K562 (cell line): Measurements from ENCODE around the gene RPS19. TPM values are rescaled to one million over a fixed set of nuclear protein-coding genes. Genes with fewer than 3 reads are reported as not detected.
A peak's percentile ranks its signal among the peaks of the same experiment; 100 is the strongest.

Source experiments
- ATAC-seq: fragments of 200-7000 bp; cut with Tn5 transposase; 3 replicates; pipeline ENCODE4 v1.9.1; 2020; ENCODE audit warnings: moderate library complexity
- BruUV-seq: library from RNA; stranded (reverse); fragments of 400-500 nt; replicated peaks from 2 replicates; lab custom pipeline; 2021; lab: Mats Ljungman, UMichigan
- CTCF ChIA-PET: fragments of 300-600 bp; formaldehyde crosslinking; extraction: SDS; loops from one replicate; lab custom pipeline; 2021; ENCODE audit warnings: low intra/inter-chr PET ratio; lab: Yijun Ruan, JAX
- POLR2A ChIA-PET: fragments of 300-600, 350-650 bp; sonication (Branson Sonifier 250); formaldehyde crosslinking; extraction: SDS; loops from one replicate; lab custom pipeline; 2021; ENCODE audit warnings: antibody characterized with exemption, inconsistent platforms; lab: Yijun Ruan, JAX
- DNase-seq, 4 experiments: peaks; one replicate each; pipeline versions ENCODE4 v3.0.0 to v3.0.0-alpha.2; 2011 to 2018; ENCODE audit warnings: low spot score in 3 of 4, mixed read lengths in 3 of 4; ENCODE audit errors: extremely low read depth in 1 of 4
- FAIRE-seq: peaks from 2 replicates; lab custom pipeline; 2011; peaks lifted over from hg19 to GRCh38; lab: Jason Lieb, UNC
- H2AFZ ChIP-seq: 2 replicates; pipeline ENCODE4 v1.6.0; 2011; ENCODE audit warnings: low read depth, low read length, control low read depth, inconsistent platforms
- H3K27ac ChIP-seq: fragments of 200-600 bp; 3 replicates; pipeline ENCODE4 v1.8.0; 2011; ENCODE audit warnings: low read depth, mild to moderate bottlenecking, control low read depth, inconsistent platforms, low read length, moderate library complexity, mixed read lengths; ENCODE audit errors: extremely low read depth
- H3K27me3 ChIP-seq, 2 experiments: fragments of 300-600 bp in 1 of 2; 2 replicates in 1 of 2; 3 replicates in 1 of 2; pipeline versions ENCODE4 v1.6.0 to v1.8.0; 2011; ENCODE audit warnings: inconsistent platforms in 2 of 2, low read length in 2 of 2, mild to moderate bottlenecking in 1 of 2, mixed read lengths in 1 of 2, moderate library complexity in 1 of 2; ENCODE audit not compliant: control insufficient read depth in 2 of 2, insufficient read depth in 2 of 2
- H3K36me3 ChIP-seq: fragments of 300-600 bp; 3 replicates; pipeline ENCODE4 v1.8.0; 2011; ENCODE audit warnings: mild to moderate bottlenecking, low read length, inconsistent platforms; ENCODE audit not compliant: control insufficient read depth, insufficient read depth
- H3K4me1 ChIP-seq, 2 experiments: fragments of 200-600 bp in 1 of 2; replicated peaks in 1 of 2; 2 replicates in 1 of 2; 3 replicates in 1 of 2; pipeline versions ENCODE4 v1.5.1 to v1.8.0; 2011; ENCODE audit warnings: inconsistent platforms in 2 of 2, low read length in 2 of 2, mild to moderate bottlenecking in 1 of 2, mixed read lengths in 1 of 2, moderate library complexity in 1 of 2; ENCODE audit not compliant: control insufficient read depth in 2 of 2, insufficient read depth in 2 of 2
- H3K4me2 ChIP-seq: 2 replicates; pipeline ENCODE4 v1.6.1; 2011; ENCODE audit warnings: low read length, control low read depth, inconsistent platforms, mixed read lengths; ENCODE audit not compliant: insufficient read depth
- H3K4me3 ChIP-seq: fragments of 200-600 bp; sonication (generic), shearing (Covaris generic); 2 replicates; pipeline ENCODE4 v1.5.1; 2016; ENCODE audit warnings: control low read depth, inconsistent platforms
- H3K79me2 ChIP-seq: fragments of 200-600 bp; 3 replicates; pipeline ENCODE4 v1.8.0; 2011; ENCODE audit warnings: low read length, inconsistent platforms; ENCODE audit not compliant: control insufficient read depth, insufficient read depth
- H3K9ac ChIP-seq, 2 experiments: 2 replicates each; pipeline versions ENCODE4 v1.6.0 to v1.6.1; 2011; ENCODE audit warnings: low read depth in 2 of 2, low read length in 2 of 2, control low read depth in 1 of 2, inconsistent platforms in 1 of 2, mild to moderate bottlenecking in 1 of 2, mixed read lengths in 1 of 2; ENCODE audit not compliant: insufficient read depth in 1 of 2
- H3K9me1 ChIP-seq: one replicate; pipeline ENCODE4 v1.6.0; 2011; ENCODE audit warnings: inconsistent platforms, mild to moderate bottlenecking, low read length, moderate library complexity; ENCODE audit not compliant: control insufficient read depth, insufficient read depth
- H3K9me3 ChIP-seq: replicated peaks from 2 replicates; pipeline ENCODE4 v1.5.1; 2011; ENCODE audit warnings: low read depth, low read length, inconsistent platforms; ENCODE audit not compliant: control insufficient read depth, insufficient read depth
- H4K20me1 ChIP-seq: replicated peaks from 2 replicates; pipeline ENCODE4 v1.6.1; 2011; ENCODE audit warnings: low read length, inconsistent platforms, mixed read lengths; ENCODE audit not compliant: control insufficient read depth, insufficient read depth
- BACH1 ChIP-seq: fragments of 200-800 bp; sonication (Bioruptor generic); IDR thresholded peaks from 2 replicates; pipeline ENCODE4 v1.6.1; 2016; ENCODE audit warnings: missing genetic modification characterization, missing compliant biosample characterization
- CHD1 ChIP-seq: fragments of 200-600 bp; sonication (generic); IDR thresholded peaks from one replicate; pipeline ENCODE4 v1.6.1; 2012; ENCODE audit warnings: mild to moderate bottlenecking, moderate library complexity, low read length, inconsistent platforms
- ELK3 ChIP-seq: fragments of 450-650 bp; formaldehyde crosslinking; IDR thresholded peaks from 2 replicates; pipeline ENCODE4 v1.4.0; 2020; ENCODE audit warnings: mild to moderate bottlenecking
- MTA1 ChIP-seq: fragments of 450-650 bp; IDR thresholded peaks from 2 replicates; pipeline ENCODE4 v1.6.1; 2017; ENCODE audit warnings: borderline replicate concordance
- TSHZ1 ChIP-seq: fragments of 250-450 bp; sonication (Bioruptor Pico); IDR thresholded peaks from 2 replicates; pipeline ENCODE4 v1.4.0; 2020; ENCODE audit warnings: mild to moderate bottlenecking, moderate library complexity
- WGBS: fragments of 100-300 bp; shearing (Covaris generic); methylation state at CpG from one replicate; pipeline ENCODE4 v1.1.6; 2016; ENCODE audit warnings: low coverage, mixed read lengths; ENCODE audit not compliant: insufficient coverage; ENCODE audit errors: missing lambda C conversion rate; 5-methylcytosine and 5-hydroxymethylcytosine counted together
- in situ Hi-C: fragments of 300-500 bp; cut with MboI; formaldehyde crosslinking; loops from 4 replicates; pipeline ENCODE4 v1.15.0; 2018; ENCODE audit warnings: inconsistent platforms, mixed read lengths
- intact Hi-C: fragments of 100-400 bp; cut with micrococcal nuclease; formaldehyde crosslinking; loops from 2 replicates; pipeline ENCODE4 v1.14.2; 2022
- polyA plus RNA-seq, 8 experiments: library from polyadenylated mRNA; depleted of rRNA in 4 of 8; stranded (reverse) in 5 of 8; unstranded in 3 of 8; fragments of >200 nt; fragmentation: Nextera tagmentation in 2 of 8; fragmentation: Illumina TruSeq in 1 of 8; extraction: Ambion mirVana in 2 of 8; extraction: Trizol in 1 of 8; gene quantifications; 2 replicates each; pipeline versions ENCODE4 v1.2.1 to v1.2.3, GENCODE V29; 2011 to 2014; ENCODE audit warnings: inconsistent platforms in 1 of 8, missing spikeins in 1 of 8
- total RNA-seq, 7 experiments: library from RNA; depleted of rRNA in 6 of 7; stranded (reverse); fragments of >200 nt in 6 of 7; fragmentation: Illumina TruSeq in 2 of 7; extraction: Trizol in 2 of 7; gene quantifications; 2 replicates each; pipeline versions ENCODE4 v1.2.1 to v1.2.3, GENCODE V29; 2011 to 2021; ENCODE audit warnings: low replicate concordance in 1 of 7
- TF ChIP-seq, protein P1 (sequence below), 2 experiments: IDR thresholded peaks; 2 replicates each; pipeline ENCODE4 v1.6.1; 2012; ENCODE audit warnings: improper control_type of control experiment in 2 of 2, low read depth in 2 of 2, low read length in 2 of 2, borderline replicate concordance in 1 of 2
- TF ChIP-seq, protein P2 (sequence below): fragments of 450-650 bp; IDR thresholded peaks from 2 replicates; pipeline ENCODE4 v1.6.1; 2014; ENCODE audit warnings: low read depth, mild to moderate bottlenecking, moderate library complexity, borderline replicate concordance

Gene RPS19
- total and polyA plus RNA-seq, 9 of the 15 experiments (the other 6 are each of a cell fraction or from before 2014, with no cell fraction given), result 1,964 to 3,408 (median 2,747) TPM

DNA sequence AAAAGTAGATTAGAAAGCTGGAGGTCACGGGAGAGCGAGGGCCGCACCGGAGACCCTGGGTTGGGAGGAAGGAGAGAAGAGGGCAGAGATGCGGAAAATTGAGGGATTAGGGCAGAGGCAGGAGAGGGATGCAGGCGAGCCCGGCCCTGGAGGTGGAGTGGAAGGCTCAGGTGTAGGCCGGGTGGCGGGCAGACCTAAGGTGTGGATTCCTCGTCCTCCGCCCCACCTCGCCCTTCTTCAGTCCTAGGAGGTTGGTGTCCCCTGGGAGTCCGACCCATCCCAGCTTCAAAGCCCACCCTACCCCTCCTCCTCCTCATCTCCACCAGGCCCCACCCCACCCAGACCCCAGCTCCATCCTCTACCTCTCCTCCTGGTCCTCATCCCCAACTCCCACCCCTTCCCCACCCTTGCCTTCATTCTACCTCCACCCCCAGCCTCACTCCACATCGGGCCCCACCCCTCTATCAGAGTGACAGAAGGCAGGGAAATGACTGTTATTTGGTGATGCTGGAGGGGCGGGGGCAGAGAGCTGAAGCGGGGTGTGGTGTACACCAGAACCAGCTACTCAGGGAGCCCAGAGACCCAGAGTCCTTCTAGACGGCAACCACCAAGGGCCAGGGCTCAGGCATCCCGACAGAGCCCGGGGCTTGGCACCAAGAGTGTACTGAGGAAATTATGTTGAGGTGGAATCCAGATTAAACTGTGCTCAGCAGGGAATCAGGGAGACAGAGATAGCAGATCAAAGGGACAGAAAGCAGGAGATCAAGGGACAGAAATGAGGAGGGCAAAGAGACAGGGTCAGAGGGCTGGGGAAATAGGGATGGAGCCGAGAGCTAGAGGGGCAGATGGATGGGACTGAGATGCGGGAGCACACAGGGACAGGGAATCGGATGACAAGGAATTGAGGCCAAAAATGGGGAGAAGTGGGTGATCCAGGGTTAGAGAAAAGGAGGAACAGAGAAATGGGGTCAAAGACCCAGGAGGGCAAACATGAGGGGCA, 61.8 kb downstream of the RPS19 start:
- intact Hi-C loops, result no loop called here
- no peaks in the 10 kb centered on the region for H3K9me1 ChIP-seq
- POLR2A ChIA-PET, result interaction anchor here (0.6 to 1.1 kb wide), 2 partner anchors 10 to 1234 kb away, joined by 3 to 4 read pairs; no protein-coding TSS in a partner anchor
- FAIRE-seq (no peak), DNase-seq (no peak), ATAC-seq (peak; percentile 26; the same call in 1 of the 3 replicates)
- H3K4me2 ChIP-seq, result no peak overlapping the region
- H3K4me1 ChIP-seq, result peaks cover 0 to 27% of the 10 kb centered on the region in 2 experiments; a peak in 3 of 5 replicates
- no peak overlapping the region for H3K27ac ChIP-seq
- peak overlapping the region in 1 of 2 experiments; percentile 50; a peak in 1 of 4 replicates for H3K9ac ChIP-seq
- no peaks in the 10 kb centered on the region; the same call in 1 of the 2 replicates for H3K9me3 ChIP-seq
- in situ Hi-C loops, result no loop called here
- no TSS peak for BruUV-seq
- 10% methylated on average over 20 of the region's 22 CpGs for WGBS
- H3K27me3 ChIP-seq, result peaks cover under 1 to 21% of the 10 kb centered on the region in 2 experiments; a peak in 4 of 5 replicates
- H3K4me3 ChIP-seq, result no peak overlapping the region
- H3K36me3 ChIP-seq, result no peaks in the 10 kb centered on the region
- no peaks in the 10 kb centered on the region for H4K20me1 ChIP-seq
- CTCF ChIA-PET, result no interaction called here
- H2AFZ ChIP-seq, result no peak overlapping the region
- H3K79me2 ChIP-seq, result no peaks in the 10 kb centered on the region
- TF ChIP-seq CHD1 (no peak), MTA1 (no peak), TSHZ1 (CRISPR knock-in tag) (no peak), ELK3 (CRISPR knock-in tag) (no peak), BACH1 (no peak)
- TF ChIP-seq, protein P1, sequence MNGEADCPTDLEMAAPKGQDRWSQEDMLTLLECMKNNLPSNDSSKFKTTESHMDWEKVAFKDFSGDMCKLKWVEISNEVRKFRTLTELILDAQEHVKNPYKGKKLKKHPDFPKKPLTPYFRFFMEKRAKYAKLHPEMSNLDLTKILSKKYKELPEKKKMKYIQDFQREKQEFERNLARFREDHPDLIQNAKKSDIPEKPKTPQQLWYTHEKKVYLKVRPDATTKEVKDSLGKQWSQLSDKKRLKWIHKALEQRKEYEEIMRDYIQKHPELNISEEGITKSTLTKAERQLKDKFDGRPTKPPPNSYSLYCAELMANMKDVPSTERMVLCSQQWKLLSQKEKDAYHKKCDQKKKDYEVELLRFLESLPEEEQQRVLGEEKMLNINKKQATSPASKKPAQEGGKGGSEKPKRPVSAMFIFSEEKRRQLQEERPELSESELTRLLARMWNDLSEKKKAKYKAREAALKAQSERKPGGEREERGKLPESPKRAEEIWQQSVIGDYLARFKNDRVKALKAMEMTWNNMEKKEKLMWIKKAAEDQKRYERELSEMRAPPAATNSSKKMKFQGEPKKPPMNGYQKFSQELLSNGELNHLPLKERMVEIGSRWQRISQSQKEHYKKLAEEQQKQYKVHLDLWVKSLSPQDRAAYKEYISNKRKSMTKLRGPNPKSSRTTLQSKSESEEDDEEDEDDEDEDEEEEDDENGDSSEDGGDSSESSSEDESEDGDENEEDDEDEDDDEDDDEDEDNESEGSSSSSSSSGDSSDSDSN (IDR thresholded peaks at IDR 0.05; ENCODE audit: borderline replicate concordance in 1 of 2, low read depth in 2 of 2, low read length in 2 of 2), result no peak
- TF ChIP-seq, protein P2, sequence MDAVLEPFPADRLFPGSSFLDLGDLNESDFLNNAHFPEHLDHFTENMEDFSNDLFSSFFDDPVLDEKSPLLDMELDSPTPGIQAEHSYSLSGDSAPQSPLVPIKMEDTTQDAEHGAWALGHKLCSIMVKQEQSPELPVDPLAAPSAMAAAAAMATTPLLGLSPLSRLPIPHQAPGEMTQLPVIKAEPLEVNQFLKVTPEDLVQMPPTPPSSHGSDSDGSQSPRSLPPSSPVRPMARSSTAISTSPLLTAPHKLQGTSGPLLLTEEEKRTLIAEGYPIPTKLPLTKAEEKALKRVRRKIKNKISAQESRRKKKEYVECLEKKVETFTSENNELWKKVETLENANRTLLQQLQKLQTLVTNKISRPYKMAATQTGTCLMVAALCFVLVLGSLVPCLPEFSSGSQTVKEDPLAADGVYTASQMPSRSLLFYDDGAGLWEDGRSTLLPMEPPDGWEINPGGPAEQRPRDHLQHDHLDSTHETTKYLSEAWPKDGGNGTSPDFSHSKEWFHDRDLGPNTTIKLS, result no peak
